ENCODE results near the gene MED26.
A peak's percentile ranks its signal among the peaks of the same experiment; 100 is the strongest.

Gene MED26

GRCh38 chr19:16620018-16620417 lies 8.0 kb downstream of the MED26 start:
- peak in 1 of 10 donors; percentile 21 for DNase-seq
- intact Hi-C loops (cut with DNase I) = no loop called here

- intact Hi-C loops (cut with DNase I) = no loop called here
- no peak for DNase-seq
Measured at GRCh38 chr19:16619457-16619856, 8.5 kb downstream of the MED26 start.

GRCh38 chr19:16618248-16618647 lies 9.8 kb downstream of the MED26 start:
- no peak for DNase-seq
- intact Hi-C loops (cut with DNase I) = no loop called here

- intact Hi-C loops (cut with DNase I) = no loop called here
- DNase-seq = no peak
Measured at GRCh38 chr19:16615808-16616207, 12.2 kb downstream of the MED26 start.

GRCh38 chr19:16614941-16615340 lies 13.1 kb downstream of the MED26 start:
- intact Hi-C loops (cut with DNase I) = no loop called here
- DNase-seq = peak in 1 of 10 donors; percentile 9

GRCh38 chr19:16613841-16614240 lies 14.2 kb downstream of the MED26 start:
- DNase-seq = no peak
- intact Hi-C loops (cut with DNase I) = no loop called here

GRCh38 chr19:16612636-16613035 lies 15.4 kb downstream of the MED26 start:
- DNase-seq = no peak
- intact Hi-C loops (cut with DNase I) = no loop called here

GRCh38 chr19:16611121-16611520 lies 16.9 kb downstream of the MED26 start:
- DNase-seq = no peak
- intact Hi-C loops (cut with DNase I) = no loop called here

GRCh38 chr19:16609511-16610200 lies 18.3 kb downstream of the MED26 start:
- intact Hi-C loops (cut with DNase I) = no loop called here
- DNase-seq = peak in 1 of 10 donors; percentile 24

- no peak for DNase-seq
- intact Hi-C loops (cut with DNase I) = no loop called here
Measured at GRCh38 chr19:16608290-16608739, 19.7 kb downstream of the MED26 start.

GRCh38 chr19:16607819-16608218 lies 20.2 kb downstream of the MED26 start:
- DNase-seq = no peak
- intact Hi-C loops (cut with DNase I) = no loop called here

- peak in 1 of 10 donors; percentile 83 for DNase-seq
- intact Hi-C loops (cut with DNase I) = no loop called here
Measured at GRCh38 chr19:16605553-16605994, 22.4 kb downstream of the MED26 start.

GRCh38 chr19:16605115-16605514 lies 22.9 kb downstream of the MED26 start:
- intact Hi-C loops (cut with DNase I) = no loop called here
- peak in 1 of 10 donors; percentile 30 for DNase-seq

- intact Hi-C loops (cut with DNase I) = no loop called here
Measured at GRCh38 chr19:16604615-16605014, 23.4 kb downstream of the MED26 start.

GRCh38 chr19:16603090-16603489 lies 24.9 kb downstream of the MED26 start:
- intact Hi-C loops (cut with DNase I) = no loop called here
- peak in 1 of 10 donors; percentile 41 for DNase-seq

More at GRCh38 chr19:16604615-16605014, 23.4 kb downstream of the MED26 start:
- DNase-seq = peak in 1 of 10 donors; percentile 56

- peak in 1 of 10 donors; percentile 71 for DNase-seq
- intact Hi-C loops (cut with DNase I) = no loop called here
Measured at GRCh38 chr19:16601378-16602052, 26.5 kb downstream of the MED26 start.

GRCh38 chr19:16600824-16601223 lies 27.2 kb downstream of the MED26 start:
- intact Hi-C loops (cut with DNase I) = no loop called here
- peak in 1 of 10 donors; percentile 12 for DNase-seq

GRCh38 chr19:16599655-16600346 lies 28.2 kb downstream of the MED26 start:
- peak in 1 of 10 donors; percentile 73 for DNase-seq
- intact Hi-C loops (cut with DNase I) = no loop called here

GRCh38 chr19:16598848-16599247 lies 29.2 kb downstream of the MED26 start:
- peak in 1 of 10 donors; percentile 44 for DNase-seq
- intact Hi-C loops (cut with DNase I) = no loop called here

- intact Hi-C loops (cut with DNase I) = no loop called here
- DNase-seq = peak in 1 of 10 donors; percentile 32
Measured at GRCh38 chr19:16596399-16596798, 31.6 kb downstream of the MED26 start.

- intact Hi-C loops (cut with DNase I) = no loop called here
- peak in 2 of 10 donors; percentile 26 to 72 for DNase-seq
Measured at GRCh38 chr19:16595097-16595496, 32.9 kb downstream of the MED26 start.

Measured in posterior cingulate gyrus (tissue), 11 donors.